CD4-positive, alpha-beta T cell treated with Interleukin-4 for 4 hours (primary cell): ENCODE results near the gene QKI.
"Not testable (repeated sequence)": the region's sequence is repeated elsewhere in the genome, so short reads cannot be mapped to it uniquely, and the experiment has no call there.

Source experiments
- DNase-seq: peaks from one replicate; pipeline ENCODE4 v3.0.0-alpha.2; 2020

Gene QKI

DNA sequence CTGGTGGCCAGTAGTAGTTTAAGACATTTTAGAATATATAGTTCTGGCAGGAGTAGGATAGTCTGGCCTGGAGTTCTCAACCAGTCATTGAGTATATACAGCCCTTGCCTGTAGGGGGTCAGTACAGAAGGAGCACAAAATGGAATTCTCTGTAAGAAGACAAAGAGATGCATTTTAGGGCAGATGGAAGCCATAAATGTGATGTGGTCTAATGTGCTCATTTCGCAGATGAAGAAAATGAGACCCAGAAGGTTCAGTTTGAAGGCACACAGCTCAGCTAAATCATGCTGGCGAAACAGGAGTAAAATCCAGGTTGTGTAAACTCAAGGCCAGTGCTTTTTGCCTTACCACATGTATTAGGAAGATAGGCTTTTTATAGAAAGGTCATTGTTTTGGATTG, 29.6 kb downstream of the QKI start:
- DNase-seq = no peak

GRCh38 chr6:163446549-163446948, 32.0 kb downstream of the QKI start:
- DNase-seq = no peak

DNA sequence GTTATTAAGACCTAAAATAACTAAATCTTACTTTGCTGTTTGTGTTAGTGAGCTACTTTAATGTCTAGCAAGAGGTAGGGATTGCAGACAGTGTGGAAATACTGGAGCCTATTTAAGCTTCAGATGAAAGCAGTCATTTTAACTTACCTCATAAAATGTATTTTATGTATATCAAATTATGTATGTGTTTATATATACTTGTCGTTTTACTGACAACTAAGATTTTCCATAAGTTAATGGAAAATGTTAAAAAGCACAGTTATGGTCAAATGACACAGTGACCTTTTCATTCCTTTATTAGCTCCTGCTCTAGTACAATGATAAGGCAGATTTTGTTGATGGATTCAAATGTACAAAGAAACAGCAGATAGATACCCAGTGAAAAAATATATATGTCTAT, 34.6 kb downstream of the QKI start:
- DNase-seq = no peak

DNA sequence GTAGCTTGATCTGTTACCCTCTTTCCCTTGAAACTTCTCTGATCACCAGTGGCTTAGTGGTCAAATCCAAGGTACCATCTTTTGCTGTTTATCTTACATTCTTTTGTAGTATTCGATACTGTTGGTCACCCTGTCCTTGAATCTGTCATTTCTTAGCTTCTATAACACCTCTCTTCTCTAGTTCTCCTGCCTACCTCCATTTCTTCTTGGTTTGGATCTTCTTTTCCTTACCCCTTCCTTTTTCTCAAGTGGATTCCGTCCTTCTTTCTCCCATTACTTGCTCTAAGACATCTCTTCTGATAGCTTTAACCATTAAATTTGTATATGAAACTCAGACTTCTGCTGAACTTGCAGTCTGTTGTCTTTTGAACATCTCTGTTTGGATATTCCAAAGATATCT, 39.9 kb downstream of the QKI start:
- no peak for DNase-seq

- DNase-seq = no peak
These were observed 41.0 kb downstream of the QKI start for GRCh38 chr6:163455552-163455951.

DNA sequence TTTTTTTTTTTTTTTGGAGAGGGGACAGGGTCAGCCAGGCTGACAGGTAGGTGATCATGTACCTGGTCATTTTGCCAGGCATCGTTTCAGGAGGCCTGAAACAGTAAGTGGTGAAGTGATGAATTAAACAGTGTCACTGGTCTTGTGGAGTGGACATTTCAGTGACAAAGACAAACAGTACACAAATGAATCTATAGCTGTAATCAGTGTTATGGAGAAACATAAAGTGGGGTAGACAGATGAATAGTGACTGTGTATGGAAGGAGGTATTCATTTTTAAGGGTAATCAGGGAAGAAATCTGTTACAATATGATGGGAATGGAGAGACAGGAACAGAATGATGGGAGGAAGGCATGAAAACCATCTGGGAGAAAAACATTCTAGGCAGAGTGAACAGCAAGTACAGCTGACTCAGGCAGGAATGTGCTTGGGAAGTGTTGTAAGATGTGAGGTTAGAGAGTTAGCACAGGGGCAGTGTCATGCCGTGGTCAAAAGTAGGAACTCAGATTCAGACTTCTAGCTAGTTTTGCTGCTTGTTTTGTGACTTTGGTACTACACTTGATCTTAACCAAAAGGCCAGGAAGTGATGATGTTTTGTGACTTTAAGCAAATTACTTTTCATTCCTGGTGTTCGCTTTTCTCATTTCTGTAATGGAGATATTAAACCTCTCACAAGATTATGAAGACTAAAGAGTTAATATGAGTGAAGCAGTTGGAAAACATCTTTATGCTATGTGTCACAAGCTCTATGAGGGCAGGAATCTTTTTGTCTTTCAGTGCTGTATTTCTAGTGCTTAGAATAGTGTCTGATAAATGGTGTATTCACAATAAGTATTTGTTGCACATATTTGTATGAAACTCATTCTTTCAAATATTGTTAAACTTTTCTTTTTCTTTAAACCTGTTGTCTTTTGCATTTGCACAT, 43.4 kb downstream of the QKI start:
- peak; percentile 16 for DNase-seq

- DNase-seq = no peak
These were observed 44.5 kb downstream of the QKI start for GRCh38 chr6:163459007-163459406.

DNA sequence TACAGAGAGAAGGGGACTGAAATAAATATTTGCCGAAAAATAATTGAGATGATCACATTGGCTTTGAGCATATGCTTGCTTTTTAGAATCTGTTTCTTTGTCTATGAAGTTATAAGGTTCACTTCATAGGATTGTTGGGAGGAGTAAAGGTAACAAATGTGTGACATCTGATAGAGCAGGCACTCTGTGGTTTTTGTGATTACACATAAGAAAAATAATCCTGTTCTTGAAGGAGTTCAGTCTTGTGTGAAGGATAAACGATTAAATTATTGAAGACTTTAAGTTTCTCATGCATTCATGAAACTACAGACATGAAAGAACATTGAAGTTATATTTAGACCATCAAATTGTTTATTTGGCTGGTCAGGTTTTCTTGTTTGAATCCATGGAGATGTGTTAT, 45.0 kb downstream of the QKI start:
- DNase-seq = no peak

GRCh38 chr6:163460307-163460782, 45.8 kb downstream of the QKI start:
- DNase-seq = peak; percentile 59

- peak; percentile 23 for DNase-seq
These were observed 47.2 kb downstream of the QKI start for GRCh38 chr6:163461696-163462095.

- no peak for DNase-seq
These were observed 48.7 kb downstream of the QKI start for GRCh38 chr6:163463180-163463579.

DNA sequence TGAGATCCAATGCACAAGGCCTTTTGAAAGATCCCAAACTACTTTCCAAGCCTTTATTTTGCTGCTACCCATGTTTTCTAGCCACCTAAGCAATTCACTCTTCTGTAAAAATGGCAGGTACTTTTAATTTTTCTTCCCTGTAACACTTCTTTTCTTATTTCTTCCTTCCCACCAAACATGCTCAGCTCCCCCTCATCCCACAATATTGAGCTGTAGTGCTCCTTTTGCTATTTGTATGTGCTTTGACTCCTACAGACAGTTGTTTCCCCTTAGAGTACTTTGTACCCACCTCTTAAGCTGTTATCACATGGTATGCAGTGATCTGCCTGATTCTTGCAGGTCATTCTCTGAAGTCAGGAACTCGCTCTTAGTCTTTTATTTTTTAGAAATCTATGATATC, 49.3 kb downstream of the QKI start:
- DNase-seq = no peak

GRCh38 chr6:163466839-163467390, 52.4 kb downstream of the QKI start:
- no peak for DNase-seq

DNA sequence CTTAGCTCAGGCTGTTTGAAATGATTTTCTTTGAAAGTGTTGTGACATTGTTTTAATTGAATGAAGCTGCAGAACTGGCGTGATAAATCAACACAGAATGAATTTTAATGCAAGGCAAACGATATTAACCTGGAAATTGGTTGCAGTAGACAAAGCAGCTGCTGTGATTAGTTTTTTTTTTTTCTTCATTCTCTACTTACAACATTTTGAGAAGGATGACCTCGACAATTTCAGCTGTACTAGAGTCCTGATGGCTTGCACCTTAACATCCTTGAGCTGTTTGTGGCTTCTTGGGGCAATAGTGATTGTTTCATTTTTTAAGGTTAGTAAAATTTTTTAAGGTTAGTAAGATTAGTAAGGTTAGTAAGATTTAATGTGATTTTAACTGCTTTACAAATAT, 54.2 kb downstream of the QKI start:
- no peak for DNase-seq

DNA sequence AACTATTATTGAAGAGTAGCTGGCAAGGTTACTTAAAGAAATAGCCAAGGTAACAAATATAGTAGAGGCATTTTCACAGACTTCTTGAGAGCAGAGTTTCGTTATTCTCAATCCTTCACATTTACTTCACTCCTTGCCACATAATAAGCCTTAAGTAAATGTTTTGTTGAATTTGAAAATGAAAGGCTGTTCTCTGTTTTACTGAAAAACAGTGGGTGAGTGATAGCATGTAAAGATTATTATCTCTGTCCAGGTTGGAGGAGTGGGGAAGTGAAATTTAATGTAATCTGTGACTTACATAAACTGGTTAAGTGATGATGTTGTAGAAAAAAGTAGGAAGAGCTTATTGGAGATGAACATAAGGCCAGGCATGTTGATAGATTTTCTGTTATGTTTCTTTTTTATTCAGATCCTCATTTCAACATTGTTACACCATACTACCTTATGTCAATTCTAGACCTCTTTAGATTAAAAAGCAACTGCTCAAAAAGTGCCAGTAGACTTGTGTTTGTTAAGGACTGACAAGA, 55.0 kb downstream of the QKI start:
- DNase-seq = no peak

- no peak for DNase-seq
These were observed 56.1 kb downstream of the QKI start for GRCh38 chr6:163470611-163471010.

- no peak for DNase-seq
These were observed 60.1 kb downstream of the QKI start for GRCh38 chr6:163474581-163474980.

DNA sequence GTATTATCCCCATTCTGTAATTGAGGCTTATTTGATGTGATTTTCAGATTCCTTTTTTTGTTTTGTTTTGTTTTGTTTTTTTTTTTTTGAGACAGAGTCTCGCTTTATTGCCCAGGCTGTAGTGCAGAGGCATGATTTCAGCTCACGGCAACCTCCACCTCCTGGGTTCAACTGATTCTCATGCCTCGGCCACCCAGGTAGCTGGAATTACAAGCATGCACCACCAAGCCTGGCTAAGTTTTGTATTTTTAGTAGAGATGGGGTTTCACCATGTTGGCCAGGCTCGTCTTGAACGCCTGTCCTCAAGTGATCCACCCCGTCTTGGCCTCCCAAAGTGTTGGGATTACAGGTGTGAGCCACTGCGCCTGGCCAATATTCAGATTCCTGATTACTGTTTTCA, 62.4 kb downstream of the QKI start:
- DNase-seq = not testable (repeated sequence)

- DNase-seq = no peak
These were observed 68.6 kb downstream of the QKI start for GRCh38 chr6:163483107-163483506.

- DNase-seq = no peak
These were observed 70.9 kb downstream of the QKI start for GRCh38 chr6:163485388-163485851.

GRCh38 chr6:163486821-163487220, 72.3 kb downstream of the QKI start:
- DNase-seq = no peak

GRCh38 chr6:163487606-163488005, 73.1 kb downstream of the QKI start:
- no peak for DNase-seq

DNA sequence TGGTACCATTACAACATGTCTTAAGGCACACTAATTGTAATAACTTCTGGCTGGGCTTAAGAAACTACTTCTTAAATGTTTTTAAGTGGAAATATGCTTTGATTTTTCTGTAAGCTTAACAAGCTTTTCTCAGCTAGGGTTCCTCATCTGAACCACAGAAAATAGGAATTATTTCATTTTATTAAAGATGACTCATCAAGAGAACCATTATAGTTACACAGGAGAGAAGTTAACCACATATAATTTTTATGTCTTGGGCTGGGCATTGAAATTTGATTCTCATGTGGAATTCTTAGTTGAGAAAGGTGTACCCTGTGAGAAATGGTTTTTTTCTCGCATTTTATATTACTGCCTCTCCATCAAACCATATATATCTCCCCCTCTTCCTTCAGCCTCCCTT, 75.1 kb downstream of the QKI start:
- DNase-seq = no peak
